Measurements from ENCODE around the gene COPS3. TPM values are rescaled to one million over a fixed set of nuclear protein-coding genes. Genes with fewer than 3 reads are reported as not detected.

Gene COPS3
- total RNA-seq (2014; rRNA removed; shearing (Covaris generic)), result 121 and 134 TPM in 2 replicates
- 90.9 and 108 TPM in 2 replicates for polyA plus RNA-seq (2016; fragmentation: Nextera tagmentation; extraction: Ambion mirVana)
- long read RNA-seq, transcript COPS3-201 (12 exons, 1,641 nt), result major isoform, 128 of 162 reads
- long read RNA-seq, partial matches to known transcripts, result 2 of 162 reads
- long read RNA-seq, other reads (novel, unspliced or antisense), result 32 of 162 reads

DNA sequence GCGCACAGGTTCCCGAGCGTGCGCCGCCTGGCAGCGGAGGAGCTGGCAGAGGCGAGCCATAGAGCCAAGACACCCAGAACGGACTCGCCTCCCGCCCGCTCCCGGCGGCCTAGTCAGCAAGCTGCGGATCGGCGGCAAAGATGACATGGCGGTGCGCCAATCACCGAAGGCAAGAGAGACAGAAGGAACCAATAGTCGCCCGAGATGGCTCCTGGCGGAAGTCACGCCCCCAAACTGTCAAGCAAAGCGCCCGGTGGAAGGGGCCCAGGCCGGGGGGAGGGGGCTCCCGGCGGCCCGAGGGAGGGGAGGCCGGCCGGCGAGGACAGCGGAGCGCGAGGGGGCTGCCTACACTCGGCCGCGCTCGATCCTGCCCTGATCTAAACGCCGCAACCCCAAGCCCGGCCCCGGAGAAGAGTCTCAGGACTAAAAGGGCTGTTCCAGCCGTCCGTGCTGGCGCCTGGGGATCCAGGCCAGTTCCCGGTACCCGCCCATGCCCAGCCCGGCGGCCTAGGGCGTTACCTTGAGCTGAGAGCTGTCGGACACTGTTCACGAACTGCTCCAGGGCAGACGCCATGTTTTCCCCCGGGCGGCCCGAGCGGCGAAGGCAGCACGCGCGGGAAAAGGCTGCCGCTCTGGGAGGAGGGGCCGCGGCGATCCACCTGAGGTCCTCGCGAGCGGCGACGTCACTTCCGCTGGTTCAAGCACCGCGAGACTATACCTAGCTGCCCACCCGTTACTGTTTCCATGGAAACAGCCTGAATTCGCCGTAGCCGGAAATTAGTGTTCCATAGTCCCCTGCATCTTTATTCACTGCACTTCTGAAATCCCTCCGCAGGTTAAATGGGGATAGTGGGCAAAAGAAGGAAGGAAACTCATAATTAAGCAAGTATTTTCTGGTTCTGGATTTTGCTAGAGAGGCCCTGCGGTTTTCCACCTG is at the start of gene COPS3:
Gene COPS3 (minus strand): TSS at position 634 of the 937 bp plus-strand sequence. CDS start 60 bp downstream, at position 574.
- DNase-seq (ENCODE audit: low spot score) (peak; percentile 99), ATAC-seq (peak; percentile 95)
- peak within 1 kb of the TSS; percentile 97 for H3K4me3 Mint-ChIP-seq
- no peaks in the 10 kb centered on the region for H3K27me3 ChIP-seq (ENCODE audit: insufficient read depth)
- no peaks in the 10 kb centered on the region for H3K9me3 Mint-ChIP-seq
- H3K79me2 ChIP-seq (replicated peaks; ENCODE audit: insufficient read depth), result peaks cover 46% of the 10 kb centered on the region
- TF ChIP-seq CREB1 (CRISPR knock-in tag; IDR thresholded peaks at IDR 0.05; ENCODE audit: low read depth) (peak; percentile 91), NANOG (IDR thresholded peaks at IDR 0.05; ENCODE audit: borderline replicate concordance) (no peak), POLR2AphosphoS5 (IDR thresholded peaks at IDR 0.05; ENCODE audit: low read depth) (peak; percentile 85)
- TF ChIP-seq, protein P1, sequence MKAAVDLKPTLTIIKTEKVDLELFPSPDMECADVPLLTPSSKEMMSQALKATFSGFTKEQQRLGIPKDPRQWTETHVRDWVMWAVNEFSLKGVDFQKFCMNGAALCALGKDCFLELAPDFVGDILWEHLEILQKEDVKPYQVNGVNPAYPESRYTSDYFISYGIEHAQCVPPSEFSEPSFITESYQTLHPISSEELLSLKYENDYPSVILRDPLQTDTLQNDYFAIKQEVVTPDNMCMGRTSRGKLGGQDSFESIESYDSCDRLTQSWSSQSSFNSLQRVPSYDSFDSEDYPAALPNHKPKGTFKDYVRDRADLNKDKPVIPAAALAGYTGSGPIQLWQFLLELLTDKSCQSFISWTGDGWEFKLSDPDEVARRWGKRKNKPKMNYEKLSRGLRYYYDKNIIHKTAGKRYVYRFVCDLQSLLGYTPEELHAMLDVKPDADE (IDR thresholded peaks at IDR 0.05), result peak; percentile 18
- TF ChIP-seq, protein P2, sequence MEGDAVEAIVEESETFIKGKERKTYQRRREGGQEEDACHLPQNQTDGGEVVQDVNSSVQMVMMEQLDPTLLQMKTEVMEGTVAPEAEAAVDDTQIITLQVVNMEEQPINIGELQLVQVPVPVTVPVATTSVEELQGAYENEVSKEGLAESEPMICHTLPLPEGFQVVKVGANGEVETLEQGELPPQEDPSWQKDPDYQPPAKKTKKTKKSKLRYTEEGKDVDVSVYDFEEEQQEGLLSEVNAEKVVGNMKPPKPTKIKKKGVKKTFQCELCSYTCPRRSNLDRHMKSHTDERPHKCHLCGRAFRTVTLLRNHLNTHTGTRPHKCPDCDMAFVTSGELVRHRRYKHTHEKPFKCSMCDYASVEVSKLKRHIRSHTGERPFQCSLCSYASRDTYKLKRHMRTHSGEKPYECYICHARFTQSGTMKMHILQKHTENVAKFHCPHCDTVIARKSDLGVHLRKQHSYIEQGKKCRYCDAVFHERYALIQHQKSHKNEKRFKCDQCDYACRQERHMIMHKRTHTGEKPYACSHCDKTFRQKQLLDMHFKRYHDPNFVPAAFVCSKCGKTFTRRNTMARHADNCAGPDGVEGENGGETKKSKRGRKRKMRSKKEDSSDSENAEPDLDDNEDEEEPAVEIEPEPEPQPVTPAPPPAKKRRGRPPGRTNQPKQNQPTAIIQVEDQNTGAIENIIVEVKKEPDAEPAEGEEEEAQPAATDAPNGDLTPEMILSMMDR (conservative IDR thresholded peaks at IDR 0.05; ENCODE audit: low read depth in 2 of 2), result no peak
- peaks cover 6% of the 10 kb centered on the region for H3K36me3 Mint-ChIP-seq (ENCODE audit: low read depth)
- peaks cover 19% of the 10 kb centered on the region; the same call in 2 of the 3 replicates for H3K4me1 Mint-ChIP-seq
- peak within 1 kb of the TSS; percentile 85 for H2AFZ ChIP-seq
- no peaks in the 10 kb centered on the region for H3K9me2 ChIP-seq (ENCODE audit: insufficient read depth)
- peak within 1 kb of the TSS; percentile 85 for H3K4me2 ChIP-seq
- peaks cover 38% of the 10 kb centered on the region for H4K20me1 ChIP-seq (replicated peaks; ENCODE audit: insufficient read depth)
- peak within 1 kb of the TSS; percentile 90 for H3K27ac ChIP-seq (ENCODE audit: low read depth)
- no peaks in the 10 kb centered on the region for H3F3A ChIP-seq (replicated peaks; ENCODE audit: low read depth)
- H3K27ac Mint-ChIP-seq, result peak within 1 kb of the TSS; percentile 96
- peaks cover 8% of the 10 kb centered on the region for H3K27me3 Mint-ChIP-seq (ENCODE audit: insufficient read depth, low read depth, poor library complexity)
- peak within 1 kb of the TSS; percentile 79 for H3K4me3 ChIP-seq
- H3K4me1 ChIP-seq (ENCODE audit: insufficient read depth), result peaks cover 13% of the 10 kb centered on the region
- 0 out of 2 replicates have a peak, but pooled peaks cover under 1% of the 10 kb centered on the region for H3K36me3 ChIP-seq (ENCODE audit: insufficient read depth)

DNA sequence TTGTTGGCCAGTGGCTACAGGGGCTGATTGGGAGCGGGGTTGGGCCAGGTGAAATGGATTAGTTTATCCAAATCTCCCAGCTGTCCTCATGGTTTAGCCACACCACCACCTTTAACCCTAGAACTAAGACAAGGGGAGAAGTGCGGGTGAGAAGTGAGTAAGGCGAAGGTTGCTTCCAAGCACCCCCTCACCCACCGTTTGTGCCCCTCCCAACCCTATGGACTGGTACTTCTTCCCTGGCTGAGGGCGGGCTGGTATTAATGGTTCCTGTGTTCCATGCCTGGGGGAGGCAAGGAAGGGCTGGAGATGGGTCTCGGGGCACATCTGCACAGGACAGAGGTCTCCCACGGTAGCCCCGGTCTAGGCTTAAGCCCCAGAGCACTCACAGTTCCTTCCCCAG is 47.2 kb upstream of the COPS3 start:
- no peak for DNase-seq (ENCODE audit: low spot score)
- no peaks in the 10 kb centered on the region for H3K9me2 ChIP-seq (ENCODE audit: insufficient read depth)
- no peaks in the 10 kb centered on the region; the same call in 2 of the 3 replicates for H3K36me3 Mint-ChIP-seq (ENCODE audit: low read depth)
- H3K27me3 Mint-ChIP-seq (ENCODE audit: insufficient read depth, low read depth, poor library complexity), result peaks cover 4% of the 10 kb centered on the region
- no peaks in the 10 kb centered on the region for H3F3A ChIP-seq (replicated peaks; ENCODE audit: low read depth)
- H3K9me3 Mint-ChIP-seq, result no peaks in the 10 kb centered on the region
- H3K4me1 Mint-ChIP-seq, result no peaks in the 10 kb centered on the region
- no peak overlapping the region for H2AFZ ChIP-seq
- TF ChIP-seq, protein P1 (IDR thresholded peaks at IDR 0.05), result no peak
- no peak for TF ChIP-seq CREB1 (CRISPR knock-in tag; IDR thresholded peaks at IDR 0.05; ENCODE audit: low read depth)
- TF ChIP-seq, protein P3, sequence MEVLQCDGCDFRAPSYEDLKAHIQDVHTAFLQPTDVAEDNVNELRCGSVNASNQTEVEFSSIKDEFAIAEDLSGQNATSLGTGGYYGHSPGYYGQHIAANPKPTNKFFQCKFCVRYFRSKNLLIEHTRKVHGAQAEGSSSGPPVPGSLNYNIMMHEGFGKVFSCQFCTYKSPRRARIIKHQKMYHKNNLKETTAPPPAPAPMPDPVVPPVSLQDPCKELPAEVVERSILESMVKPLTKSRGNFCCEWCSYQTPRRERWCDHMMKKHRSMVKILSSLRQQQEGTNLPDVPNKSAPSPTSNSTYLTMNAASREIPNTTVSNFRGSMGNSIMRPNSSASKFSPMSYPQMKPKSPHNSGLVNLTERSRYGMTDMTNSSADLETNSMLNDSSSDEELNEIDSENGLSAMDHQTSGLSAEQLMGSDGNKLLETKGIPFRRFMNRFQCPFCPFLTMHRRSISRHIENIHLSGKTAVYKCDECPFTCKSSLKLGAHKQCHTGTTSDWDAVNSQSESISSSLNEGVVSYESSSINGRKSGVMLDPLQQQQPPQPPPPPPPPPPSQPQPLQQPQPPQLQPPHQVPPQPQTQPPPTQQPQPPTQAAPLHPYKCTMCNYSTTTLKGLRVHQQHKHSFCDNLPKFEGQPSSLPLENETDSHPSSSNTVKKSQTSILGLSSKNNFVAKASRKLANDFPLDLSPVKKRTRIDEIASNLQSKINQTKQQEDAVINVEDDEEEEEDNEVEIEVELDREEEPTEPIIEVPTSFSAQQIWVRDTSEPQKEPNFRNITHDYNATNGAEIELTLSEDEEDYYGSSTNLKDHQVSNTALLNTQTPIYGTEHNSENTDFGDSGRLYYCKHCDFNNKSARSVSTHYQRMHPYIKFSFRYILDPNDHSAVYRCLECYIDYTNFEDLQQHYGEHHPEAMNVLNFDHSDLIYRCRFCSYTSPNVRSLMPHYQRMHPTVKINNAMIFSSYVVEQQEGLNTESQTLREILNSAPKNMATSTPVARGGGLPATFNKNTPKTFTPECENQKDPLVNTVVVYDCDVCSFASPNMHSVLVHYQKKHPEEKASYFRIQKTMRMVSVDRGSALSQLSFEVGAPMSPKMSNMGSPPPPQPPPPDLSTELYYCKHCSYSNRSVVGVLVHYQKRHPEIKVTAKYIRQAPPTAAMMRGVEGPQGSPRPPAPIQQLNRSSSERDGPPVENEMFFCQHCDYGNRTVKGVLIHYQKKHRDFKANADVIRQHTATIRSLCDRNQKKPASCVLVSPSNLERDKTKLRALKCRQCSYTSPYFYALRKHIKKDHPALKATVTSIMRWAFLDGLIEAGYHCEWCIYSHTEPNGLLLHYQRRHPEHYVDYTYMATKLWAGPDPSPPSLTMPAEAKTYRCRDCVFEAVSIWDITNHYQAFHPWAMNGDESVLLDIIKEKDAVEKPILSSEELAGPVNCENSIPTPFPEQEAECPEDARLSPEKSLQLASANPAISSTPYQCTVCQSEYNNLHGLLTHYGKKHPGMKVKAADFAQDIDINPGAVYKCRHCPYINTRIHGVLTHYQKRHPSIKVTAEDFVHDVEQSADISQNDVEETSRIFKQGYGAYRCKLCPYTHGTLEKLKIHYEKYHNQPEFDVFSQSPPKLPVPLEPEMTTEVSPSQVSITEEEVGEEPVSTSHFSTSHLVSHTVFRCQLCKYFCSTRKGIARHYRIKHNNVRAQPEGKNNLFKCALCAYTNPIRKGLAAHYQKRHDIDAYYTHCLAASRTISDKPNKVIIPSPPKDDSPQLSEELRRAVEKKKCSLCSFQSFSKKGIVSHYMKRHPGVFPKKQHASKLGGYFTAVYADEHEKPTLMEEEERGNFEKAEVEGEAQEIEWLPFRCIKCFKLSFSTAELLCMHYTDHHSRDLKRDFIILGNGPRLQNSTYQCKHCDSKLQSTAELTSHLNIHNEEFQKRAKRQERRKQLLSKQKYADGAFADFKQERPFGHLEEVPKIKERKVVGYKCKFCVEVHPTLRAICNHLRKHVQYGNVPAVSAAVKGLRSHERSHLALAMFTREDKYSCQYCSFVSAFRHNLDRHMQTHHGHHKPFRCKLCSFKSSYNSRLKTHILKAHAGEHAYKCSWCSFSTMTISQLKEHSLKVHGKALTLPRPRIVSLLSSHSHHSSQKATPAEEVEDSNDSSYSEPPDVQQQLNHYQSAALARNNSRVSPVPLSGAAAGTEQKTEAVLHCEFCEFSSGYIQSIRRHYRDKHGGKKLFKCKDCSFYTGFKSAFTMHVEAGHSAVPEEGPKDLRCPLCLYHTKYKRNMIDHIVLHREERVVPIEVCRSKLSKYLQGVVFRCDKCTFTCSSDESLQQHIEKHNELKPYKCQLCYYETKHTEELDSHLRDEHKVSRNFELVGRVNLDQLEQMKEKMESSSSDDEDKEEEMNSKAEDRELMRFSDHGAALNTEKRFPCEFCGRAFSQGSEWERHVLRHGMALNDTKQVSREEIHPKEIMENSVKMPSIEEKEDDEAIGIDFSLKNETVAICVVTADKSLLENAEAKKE (CRISPR knock-in tag; IDR thresholded peaks at IDR 0.05), result no peak
- no peak overlapping the region for H3K4me3 Mint-ChIP-seq
- ATAC-seq, result no peak
- H3K27ac Mint-ChIP-seq, result no peak overlapping the region
- H3K27me3 ChIP-seq (ENCODE audit: insufficient read depth), result no peaks in the 10 kb centered on the region
- no peaks in the 10 kb centered on the region for H3K79me2 ChIP-seq (replicated peaks; ENCODE audit: insufficient read depth)
- H3K27ac ChIP-seq (ENCODE audit: low read depth), result no peak overlapping the region
- no peaks in the 10 kb centered on the region for H3K4me1 ChIP-seq (ENCODE audit: insufficient read depth)
- H4K20me1 ChIP-seq (replicated peaks; ENCODE audit: insufficient read depth), result no peaks in the 10 kb centered on the region
- no peak overlapping the region for H3K4me2 ChIP-seq
- no peak overlapping the region for H3K4me3 ChIP-seq
- no peaks in the 10 kb centered on the region for H3K36me3 ChIP-seq (ENCODE audit: insufficient read depth)
